ENCODE data around the gene TMEM163.
"Not testable (repeated sequence)": the region's sequence is repeated elsewhere in the genome, so short reads cannot be mapped to it uniquely, and the experiment has no call there.

TMEM163 gene

DNA sequence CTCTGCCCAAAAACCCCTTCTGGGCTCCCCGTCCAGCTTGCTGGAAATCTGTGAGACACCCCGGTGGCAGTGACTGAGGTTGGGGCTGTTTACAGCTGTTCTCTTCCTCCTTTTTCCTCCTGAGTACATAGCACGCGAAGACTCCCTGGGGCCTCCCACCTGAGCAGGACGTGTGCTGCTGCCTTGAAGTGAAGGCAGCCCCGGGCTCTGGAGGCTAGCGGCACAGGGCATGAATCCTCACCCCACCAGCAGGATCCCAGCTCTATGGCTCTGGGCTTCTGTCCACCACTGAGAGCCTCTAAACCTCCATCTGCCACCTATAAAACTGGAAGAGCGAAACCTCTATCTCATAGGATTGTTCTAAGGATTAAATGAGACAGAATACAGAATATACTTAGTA is 182.5 kb downstream of the TMEM163 start:
- DNase-seq (ENCODE audit: low read depth, low spot score): no peak

DNA sequence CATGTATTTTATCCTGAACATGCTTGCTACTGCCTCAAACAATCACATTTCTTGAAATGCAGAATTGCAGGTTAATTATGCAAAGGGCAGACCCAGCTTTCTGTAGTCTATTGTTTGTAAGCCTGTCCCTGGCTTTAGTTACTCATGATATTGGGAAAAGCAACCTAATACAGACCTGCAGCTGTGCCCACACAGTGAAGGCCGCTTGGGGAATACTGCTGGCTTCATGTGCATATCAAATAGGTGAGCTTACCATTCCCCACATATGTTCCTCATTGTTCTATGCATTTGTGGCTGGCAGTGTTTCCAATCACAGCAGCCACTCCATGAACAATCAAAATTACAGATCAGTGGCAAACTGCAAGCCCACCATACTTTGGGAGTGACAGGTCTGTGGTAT is 186.3 kb downstream of the TMEM163 start:
- DNase-seq (ENCODE audit: low read depth, low spot score): no peak

DNA sequence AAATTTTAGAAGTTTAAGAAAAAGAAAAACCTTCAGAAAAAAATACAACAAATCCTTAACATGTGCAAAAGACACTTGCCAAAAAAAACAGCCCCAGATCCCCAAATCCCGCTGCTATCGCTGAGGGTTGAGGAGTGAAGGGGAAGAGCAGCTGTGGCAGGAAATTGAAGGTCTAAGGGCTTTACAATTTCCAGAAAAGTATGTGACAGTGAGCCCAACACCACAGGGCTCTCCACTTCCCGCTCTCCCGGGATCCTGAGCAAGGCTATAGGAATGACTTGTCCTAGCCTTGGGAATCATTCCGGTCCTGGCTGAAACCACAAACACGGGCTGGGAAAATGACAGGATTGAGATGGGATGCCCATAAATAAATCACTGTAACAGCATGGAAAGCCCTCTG is 191.4 kb downstream of the TMEM163 start:
- DNase-seq (ENCODE audit: low read depth, low spot score): peak; percentile 7

DNA sequence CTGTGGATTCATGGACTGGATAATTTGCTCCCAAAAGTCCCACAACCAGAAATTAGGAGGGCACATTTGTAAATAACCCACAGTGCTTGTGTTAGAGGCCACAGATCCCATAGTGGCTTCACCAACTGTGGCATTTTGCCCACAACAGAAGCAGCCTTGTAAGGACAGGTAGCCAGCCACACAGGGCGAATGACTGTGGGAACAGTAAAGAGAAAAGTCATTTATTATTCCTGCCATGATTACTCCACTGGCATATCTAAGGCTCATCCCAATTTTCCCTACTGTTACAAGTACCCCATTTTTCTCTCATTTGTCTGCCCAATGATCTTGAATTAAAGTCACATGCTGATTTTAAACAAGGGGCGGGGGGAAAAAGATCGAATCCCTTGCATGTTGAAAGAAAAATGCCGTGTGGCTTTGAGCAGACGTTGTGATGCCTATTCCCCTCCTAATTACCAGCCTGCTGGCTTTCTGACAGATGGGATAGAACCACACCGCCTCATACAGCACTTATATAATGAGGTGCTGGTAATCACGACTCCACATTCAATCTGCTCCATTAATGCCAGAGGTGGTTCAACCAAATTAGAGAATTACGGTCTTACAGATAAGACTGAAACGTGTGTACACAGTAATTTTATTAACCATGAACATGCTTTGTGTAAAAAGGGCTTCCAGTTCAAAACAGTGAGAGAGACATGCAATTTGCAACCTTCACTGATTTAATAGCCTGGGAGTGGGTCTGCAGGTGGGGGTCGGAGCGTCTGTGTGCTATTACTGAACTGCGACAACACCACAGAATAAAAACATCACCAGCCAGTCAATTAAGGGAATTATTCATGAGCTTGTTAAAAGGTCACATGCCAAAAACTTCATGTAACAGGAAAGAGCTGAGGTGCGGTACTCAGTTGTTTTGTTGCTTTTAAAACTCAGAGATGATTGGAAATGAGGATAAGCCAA is 196.0 kb downstream of the TMEM163 start:
- no peak for DNase-seq (ENCODE audit: low read depth, low spot score)

GRCh38 chr2:134518101-134518500 is 200.7 kb downstream of the TMEM163 start:
- no peak for DNase-seq (ENCODE audit: low read depth, low spot score)

- DNase-seq (ENCODE audit: low read depth, low spot score): no peak
These were observed 203.7 kb downstream of the TMEM163 start for GRCh38 chr2:134515137-134515536.

DNA sequence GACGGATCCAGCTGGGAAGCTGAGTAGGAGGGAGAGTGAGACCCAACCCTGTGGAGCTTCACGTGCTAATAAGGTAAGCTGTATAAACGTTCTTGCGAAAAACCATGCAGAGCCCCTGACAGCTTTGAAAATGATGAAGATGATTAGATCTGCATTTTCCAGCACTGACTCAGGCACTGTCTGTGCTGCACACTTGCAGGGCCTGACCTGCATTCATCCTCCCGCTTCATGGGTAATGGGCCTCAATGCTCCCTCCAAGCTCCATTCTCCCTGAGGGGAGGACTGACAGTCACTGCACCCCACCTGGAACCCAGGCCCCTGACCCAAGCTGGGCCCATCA is 205.4 kb downstream of the TMEM163 start:
- no peak for DNase-seq (ENCODE audit: low read depth, low spot score)

GRCh38 chr2:134512734-134513464 is 205.9 kb downstream of the TMEM163 start:
- no peak for DNase-seq (ENCODE audit: low read depth, low spot score)

DNA sequence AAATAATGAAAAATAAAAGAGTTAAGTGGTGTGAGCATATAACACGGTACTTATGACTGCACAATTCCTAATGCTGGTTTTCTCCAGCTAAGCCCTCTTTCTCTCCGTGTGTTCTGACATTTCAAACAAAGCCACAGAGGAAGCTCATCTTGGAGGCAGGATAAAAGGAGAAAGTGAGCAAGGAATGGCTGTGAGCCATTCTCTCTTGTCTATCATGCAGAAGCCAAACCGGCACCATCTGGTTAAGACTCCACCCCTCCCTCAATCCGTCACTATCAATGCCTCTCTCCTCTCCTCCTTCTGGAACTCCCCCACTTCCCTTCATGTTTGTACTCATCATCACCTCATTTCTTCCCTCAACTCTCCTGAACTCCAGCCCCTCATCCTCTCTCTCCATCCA is 210.4 kb downstream of the TMEM163 start:
- no peak for DNase-seq (ENCODE audit: low read depth, low spot score)

GRCh38 chr2:134507697-134508096 is 211.1 kb downstream of the TMEM163 start:
- no peak for DNase-seq (ENCODE audit: low read depth, low spot score)

GRCh38 chr2:134507159-134507558 is 211.6 kb downstream of the TMEM163 start:
- DNase-seq (ENCODE audit: low read depth, low spot score): not testable (repeated sequence)

DNA sequence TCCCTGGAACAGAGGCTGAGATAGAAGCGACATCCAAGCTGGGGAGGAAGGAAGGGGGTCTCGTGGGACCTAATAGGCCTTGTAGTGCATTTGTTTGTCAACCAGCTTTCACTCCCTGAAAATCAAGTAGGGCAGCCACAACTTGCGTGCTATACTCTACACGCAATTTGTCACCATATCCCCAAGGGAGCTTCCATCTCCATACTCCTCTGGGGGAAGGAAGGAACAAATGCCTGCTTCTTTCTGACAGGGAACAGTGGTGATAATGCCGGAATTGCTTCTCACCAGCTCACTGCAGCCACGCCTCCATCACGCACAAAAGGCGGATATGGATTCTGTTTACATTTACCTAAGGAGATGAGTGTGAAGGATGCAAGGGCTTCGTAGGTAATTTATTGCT is 213.4 kb downstream of the TMEM163 start:
- no peak for DNase-seq (ENCODE audit: low read depth, low spot score)

- DNase-seq (ENCODE audit: low read depth, low spot score): no peak
These were observed 214.0 kb downstream of the TMEM163 start for GRCh38 chr2:134504586-134505336.

DNA sequence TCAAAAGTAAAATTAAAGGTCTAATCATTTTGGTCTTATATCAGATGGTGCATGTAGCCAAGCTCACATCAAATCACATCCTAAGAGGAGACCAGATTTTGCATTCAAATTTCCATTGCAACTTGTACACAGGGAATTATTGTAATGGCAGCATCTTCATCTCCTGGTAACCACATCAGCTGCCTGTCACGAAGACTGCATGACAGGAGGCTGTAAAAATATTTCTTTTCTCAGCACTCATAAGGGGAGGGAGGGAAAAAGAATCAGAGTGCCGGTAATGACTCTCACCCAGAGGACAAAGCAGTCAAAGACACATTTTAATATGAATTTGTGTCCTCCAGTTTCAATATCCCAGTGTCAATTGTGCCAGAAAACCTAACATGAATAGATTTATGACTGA is 216.7 kb downstream of the TMEM163 start:
- DNase-seq (ENCODE audit: low read depth, low spot score): no peak

GRCh38 chr2:134501476-134502091 is 217.2 kb downstream of the TMEM163 start:
- DNase-seq (ENCODE audit: low read depth, low spot score): no peak

GRCh38 chr2:134500211-134500935 is 218.4 kb downstream of the TMEM163 start:
- no peak for DNase-seq (ENCODE audit: low read depth, low spot score)

DNA sequence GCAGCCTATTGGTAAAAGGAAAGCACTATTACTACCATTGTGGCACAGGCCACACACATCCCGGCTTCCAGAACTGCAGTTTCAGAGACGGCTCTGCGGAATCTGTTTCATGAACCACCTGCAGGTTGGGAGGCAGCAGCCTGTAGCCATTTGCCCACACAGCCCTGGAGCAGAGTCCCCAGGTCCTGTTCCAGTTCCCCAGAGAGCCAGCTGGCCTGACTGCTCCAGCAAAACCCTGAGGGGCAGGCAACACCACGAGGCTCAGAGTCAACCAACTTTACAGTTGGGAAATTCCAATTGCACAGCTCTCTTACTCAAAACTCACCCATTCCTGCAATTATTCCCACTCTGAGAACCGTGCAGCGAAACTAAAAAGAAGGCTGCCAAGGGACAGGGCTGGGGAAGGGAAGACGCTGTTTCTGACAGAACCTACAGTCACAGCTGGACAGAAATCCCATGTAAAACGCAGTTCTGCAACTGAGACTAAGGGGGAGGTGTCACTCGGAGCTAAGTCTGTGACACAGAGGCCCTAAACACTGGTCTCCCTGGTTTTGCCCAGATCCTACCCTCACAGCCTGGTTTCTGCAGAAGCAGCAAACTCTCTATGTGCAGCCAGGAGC is 219.4 kb downstream of the TMEM163 start:
- DNase-seq (ENCODE audit: low read depth, low spot score): no peak

DNA sequence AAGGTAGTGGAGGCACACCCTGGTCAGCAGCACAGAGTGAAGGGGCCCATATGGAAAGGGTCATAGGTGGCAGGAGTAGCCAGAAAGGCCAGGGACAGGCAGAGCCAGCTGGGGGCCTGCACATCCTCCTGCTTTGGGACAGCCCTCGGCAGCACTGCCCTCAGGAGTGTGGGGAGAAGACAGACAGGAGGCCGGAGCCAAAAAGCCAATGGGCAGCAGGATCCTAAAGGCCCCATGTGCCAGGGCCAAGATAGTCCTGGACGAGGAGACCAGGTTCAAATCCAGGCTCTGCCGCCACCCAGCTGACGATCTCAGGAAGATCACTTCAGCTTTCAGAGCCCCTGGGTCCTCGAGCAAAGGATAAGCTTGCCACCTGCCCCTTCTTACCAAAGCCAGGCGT is 220.1 kb downstream of the TMEM163 start:
- no peak for DNase-seq (ENCODE audit: low read depth, low spot score)

DNA sequence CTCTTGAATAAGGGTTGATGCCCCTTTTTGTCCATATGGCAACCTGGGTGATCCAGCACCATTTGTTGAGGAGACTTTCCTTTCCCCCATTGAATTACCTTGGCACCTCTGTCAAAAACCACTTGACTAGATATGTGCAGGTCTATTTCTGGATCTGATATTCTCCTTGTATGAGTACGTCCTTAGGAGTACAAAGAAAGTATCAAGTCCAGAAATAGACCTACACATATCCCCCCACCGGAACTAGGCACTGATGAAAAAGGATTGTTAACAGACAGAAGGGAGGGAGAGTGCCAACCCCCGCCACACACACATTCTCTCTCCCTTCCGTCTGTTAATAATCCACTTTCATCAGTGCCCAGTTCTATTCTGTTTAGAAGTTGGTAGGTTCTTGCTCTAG is 225.0 kb downstream of the TMEM163 start:
- DNase-seq (ENCODE audit: low read depth, low spot score): no peak

DNA sequence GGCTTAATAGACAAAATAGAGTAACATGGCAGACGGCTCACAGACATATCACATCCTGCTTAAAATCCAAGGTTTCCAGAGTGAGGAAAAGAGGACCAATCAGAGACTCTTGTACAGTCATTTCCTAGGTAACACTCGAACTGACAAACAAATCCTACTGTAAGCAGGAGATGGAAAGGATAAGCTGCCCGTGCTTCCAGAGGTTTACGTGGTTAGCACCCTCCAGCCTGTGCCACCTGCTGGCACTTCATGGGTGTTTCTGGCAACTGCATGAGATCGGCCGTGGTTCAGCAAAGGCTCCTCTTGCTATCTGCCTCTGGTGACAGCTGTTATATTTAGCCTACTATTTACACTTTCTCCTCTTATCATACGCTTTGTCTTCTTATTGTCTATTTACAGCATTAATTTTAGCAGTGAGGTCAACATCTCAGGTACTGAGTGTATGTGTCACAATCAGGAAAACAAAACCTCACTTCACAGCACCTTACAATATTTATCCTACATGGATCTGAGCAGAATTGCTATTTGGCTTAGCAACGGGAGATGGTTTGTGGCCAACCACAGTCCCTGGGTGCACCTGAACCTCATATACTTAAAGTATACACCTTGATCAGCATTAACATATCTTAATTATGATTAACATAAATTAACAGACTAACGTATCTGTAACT is 226.9 kb downstream of the TMEM163 start:
- no peak for DNase-seq (ENCODE audit: low read depth, low spot score)
